HG03045 (cell line): ENCODE results near the gene CENPN.
A peak's percentile ranks its signal among the peaks of the same experiment; 100 is the strongest.

ENCODE experiments used
- ATAC-seq: cut with Tn5 transposase; IDR thresholded peaks from one replicate; pipeline ENCODE4 v1.9.1; 2021; ENCODE audit warnings: mild to moderate bottlenecking, moderate library complexity; ENCODE audit not compliant: unreplicated experiment

Gene CENPN

GRCh38 chr16:81029930-81030604, 23.1 kb downstream of the CENPN start:
- ATAC-seq = no peak

- peak; percentile 92 for ATAC-seq
Observed at GRCh38 chr16:81035398-81035974, 28.5 kb downstream of the CENPN start, which contains the start of gene ATMIN. Gene ATMIN, plus strand, starts transcription at chr16:81035842. Its CDS starts 29 bp downstream, at chr16:81035871.

DNA sequence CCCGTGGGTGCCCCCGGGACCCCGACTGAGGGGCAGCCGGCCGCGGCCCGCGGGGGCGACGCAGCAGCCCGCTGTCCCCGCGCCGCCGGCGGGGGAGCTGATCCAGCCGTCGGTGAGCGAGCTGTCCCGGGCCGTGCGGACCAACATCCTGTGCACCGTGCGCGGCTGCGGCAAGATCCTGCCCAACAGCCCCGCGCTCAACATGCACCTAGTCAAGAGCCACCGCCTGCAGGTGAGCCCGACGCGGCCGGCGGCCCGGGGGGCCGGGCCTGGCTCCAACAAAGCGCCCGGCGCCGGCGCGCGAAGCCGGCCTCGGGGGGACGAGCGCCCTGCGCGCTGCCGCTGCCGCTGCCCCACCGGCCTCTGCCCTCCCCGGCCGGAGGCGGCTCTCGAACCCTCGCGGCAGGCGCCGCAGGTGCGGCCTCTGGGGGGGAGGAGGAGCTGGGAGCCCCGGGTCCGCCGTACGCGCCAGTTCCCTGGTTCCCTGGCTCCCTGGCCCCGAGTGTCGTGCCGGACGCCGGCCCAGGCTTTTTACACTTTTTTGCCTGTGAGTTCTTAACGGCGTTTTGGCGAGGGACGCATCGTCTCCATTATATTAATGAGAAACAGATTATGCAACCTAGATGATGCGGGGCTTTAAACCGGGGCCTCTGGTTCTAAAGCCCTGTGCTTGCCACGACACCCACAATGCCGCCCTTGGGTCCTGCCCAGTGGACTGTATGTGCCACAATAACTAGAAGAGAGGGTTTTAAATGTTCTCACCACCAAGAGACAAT, 29.1 kb downstream of the CENPN start:
- peak; percentile 54 for ATAC-seq

- no peak for ATAC-seq
Observed at GRCh38 chr16:81036751-81037350, 29.8 kb downstream of the CENPN start.

DNA sequence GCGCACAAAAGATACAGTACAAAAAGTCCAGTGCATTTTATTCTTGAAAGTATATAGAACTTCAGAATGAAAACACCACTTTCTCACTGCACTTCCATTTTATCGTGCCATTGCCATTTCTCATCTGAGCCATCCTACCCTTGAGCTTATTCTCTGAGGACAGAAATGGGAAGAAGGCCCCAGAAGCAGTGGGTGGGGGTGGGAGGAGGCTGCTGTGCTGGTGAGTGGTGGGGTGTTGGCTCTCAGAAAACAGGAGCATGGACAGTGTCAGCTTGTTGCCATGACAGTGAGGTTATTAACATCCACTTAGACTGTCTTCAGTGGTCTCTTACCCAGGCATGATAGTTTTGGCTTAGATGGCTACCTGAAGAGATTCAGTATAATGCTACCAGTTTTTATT, 33.1 kb downstream of the CENPN start:
- ATAC-seq = no peak

DNA sequence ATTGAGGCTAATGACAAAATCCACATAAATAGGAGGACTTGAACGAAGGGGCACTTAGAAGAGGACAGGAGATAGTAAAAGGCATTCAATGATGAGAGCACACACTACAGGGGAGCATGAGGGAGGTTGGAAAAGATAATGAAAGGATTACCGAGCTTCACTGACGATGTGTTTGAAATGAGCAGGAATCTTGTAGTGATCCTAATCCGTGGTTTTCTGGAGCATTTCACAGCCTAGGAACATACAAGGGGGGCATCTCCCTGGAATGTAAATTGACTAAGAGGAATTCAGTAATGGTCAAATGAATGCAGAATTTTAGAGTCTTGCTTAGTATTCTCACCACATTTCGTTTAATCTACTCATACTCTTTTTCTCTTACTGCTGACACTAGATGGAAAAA, 33.8 kb downstream of the CENPN start:
- ATAC-seq = no peak

- ATAC-seq = no peak
Observed at GRCh38 chr16:81041696-81042095, 34.7 kb downstream of the CENPN start.

DNA sequence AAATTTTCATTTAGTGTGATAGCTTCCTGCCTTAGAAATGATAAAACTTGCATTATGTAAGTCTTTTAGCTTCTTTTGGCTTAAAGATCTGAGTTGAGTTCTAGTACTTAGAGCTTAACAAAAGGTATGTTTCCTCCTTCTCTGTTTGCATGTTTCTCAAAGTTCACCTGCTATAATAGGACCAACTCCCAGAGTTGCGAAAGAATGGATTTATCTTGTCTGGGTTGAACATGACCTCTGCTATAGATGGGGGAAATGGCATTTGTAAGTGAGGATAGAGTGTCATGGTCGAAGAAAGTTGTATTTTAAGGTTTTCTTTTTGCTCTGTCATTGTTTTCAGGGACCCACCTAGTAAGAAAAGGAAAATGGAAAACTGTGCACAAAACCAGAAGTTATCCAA, 35.8 kb downstream of the CENPN start:
- ATAC-seq = no peak

- ATAC-seq = no peak
Observed at GRCh38 chr16:81053761-81054160, 46.7 kb downstream of the CENPN start.

- ATAC-seq = no peak
Observed at GRCh38 chr16:81060576-81061306, 53.7 kb downstream of the CENPN start.

DNA sequence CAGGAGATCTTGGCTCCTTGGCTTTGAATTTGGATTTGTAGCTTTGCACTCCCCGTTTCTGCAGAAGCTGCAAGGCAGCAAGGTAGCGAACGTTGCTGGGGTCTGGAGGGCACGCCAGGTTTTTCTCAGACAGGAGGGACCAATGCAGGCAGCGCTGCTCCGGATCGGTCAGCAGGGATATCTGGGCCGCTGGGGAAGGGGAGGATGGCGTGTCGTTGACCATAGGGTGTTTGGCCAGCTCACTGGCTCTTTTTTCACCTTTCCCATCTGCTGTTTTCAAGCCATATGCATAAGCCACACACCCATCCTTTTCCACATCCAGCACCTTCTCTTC, 54.3 kb downstream of the CENPN start:
- no peak for ATAC-seq

DNA sequence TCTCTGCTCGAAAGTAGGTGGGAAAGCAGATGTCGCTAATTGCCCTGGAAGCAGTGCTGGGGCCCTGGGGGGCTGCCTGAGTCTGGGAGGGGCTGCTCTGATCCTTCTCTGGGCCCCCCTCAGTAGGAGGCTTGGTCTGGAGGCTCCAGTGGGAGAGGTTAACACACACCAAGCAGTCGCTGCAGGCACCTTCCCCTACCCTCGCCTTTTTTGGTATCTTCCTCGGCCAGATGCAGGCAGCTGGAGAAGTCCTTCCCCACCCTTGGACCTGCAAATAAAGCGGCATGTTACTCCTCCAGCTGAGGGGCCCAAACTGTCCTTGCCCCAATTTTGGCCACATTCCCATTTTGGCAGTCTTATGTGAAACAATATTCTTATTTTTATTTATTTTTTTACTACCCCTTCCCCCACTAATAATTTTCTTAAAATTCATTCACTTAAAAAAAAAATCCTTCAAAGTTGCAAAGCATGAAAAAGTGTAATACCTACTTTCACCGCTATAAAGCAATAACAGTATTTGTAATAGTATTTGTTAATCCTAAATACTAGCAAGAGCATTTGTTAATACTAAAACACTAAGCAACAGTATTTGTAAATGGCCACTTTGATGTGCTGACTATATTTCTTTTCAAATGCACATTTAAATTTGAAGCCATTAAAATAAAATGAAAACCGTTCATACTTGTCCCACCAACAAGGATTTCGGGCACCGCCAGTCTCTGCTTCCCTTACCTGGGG, 55.0 kb downstream of the CENPN start:
- ATAC-seq = no peak

DNA sequence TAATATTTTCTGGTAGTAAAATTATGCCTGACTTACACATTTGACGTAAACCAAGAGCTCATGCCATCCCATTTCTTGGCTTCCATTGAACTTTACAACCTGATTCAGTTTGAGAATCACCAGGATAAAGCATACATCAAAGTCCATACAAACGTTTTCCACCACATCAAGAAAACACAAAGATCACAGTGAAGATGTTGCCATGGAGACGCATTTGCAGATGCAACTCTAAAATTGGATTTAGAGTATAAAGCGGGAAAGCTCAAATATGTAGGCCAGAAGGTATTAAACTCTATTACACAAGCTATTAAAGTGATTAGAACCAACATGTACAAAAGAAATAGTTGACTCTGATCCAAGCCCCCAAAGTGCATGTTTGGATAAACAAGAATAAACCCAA, 59.7 kb downstream of the CENPN start:
- ATAC-seq = no peak

- no peak for ATAC-seq
Observed at GRCh38 chr16:81067166-81067565, 60.2 kb downstream of the CENPN start.

- ATAC-seq = no peak
Observed at GRCh38 chr16:81069063-81069462, 62.0 kb downstream of the CENPN start.

GRCh38 chr16:81070979-81071378, 64.0 kb downstream of the CENPN start:
- ATAC-seq = no peak

DNA sequence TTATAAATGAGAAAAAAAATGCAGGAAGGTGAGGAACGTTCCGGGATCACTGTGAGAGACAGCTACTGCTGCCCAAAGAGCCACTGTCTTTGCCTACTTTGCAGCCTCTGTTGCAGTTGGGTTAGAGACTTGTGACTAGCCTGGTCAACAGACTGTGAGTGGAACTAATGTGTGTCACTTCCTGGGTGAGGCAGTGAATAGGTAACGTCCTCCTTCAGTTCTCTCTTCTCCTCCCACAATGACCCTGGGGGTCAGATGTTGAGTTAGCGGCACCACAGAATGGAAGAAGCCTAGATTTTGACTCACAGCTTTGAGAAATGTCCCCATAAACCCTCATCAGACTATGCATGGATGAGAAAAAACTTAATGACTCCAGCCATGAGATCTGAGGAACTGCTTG, 64.8 kb downstream of the CENPN start:
- ATAC-seq = no peak

- ATAC-seq = no peak
Observed at GRCh38 chr16:81073560-81074330, 66.7 kb downstream of the CENPN start.

- ATAC-seq = peak; percentile 83
Observed at GRCh38 chr16:81076566-81077075, 69.6 kb downstream of the CENPN start.
